ENCODE data around the gene IGSF8.
"Not testable (repeated sequence)": the region's sequence is repeated elsewhere in the genome, so short reads cannot be mapped to it uniquely, and the experiment has no call there.

The IGSF8 gene

GRCh38 chr1:160128636-160129035 lies 30.2 kb upstream of the IGSF8 start:
- no peak for TF ChIP-seq CTCF (IDR thresholded peaks at IDR 0.05; ENCODE audit: control insufficient read depth, insufficient read depth, low read depth, low read length, missing control alignments)
- no peak overlapping the region for H3K4me3 ChIP-seq (ENCODE audit: control insufficient read depth, low read depth, low read length)
- DNase-seq (ENCODE audit: low read depth), result no peak

- DNase-seq (ENCODE audit: low read depth), result peak; percentile 13
Measured at GRCh38 chr1:160127865-160128523, 29.6 kb upstream of the IGSF8 start.

GRCh38 chr1:160127381-160127780 lies 29.0 kb upstream of the IGSF8 start:
- DNase-seq (ENCODE audit: low read depth), result no peak
- H3K4me3 ChIP-seq (ENCODE audit: control insufficient read depth, low read depth, low read length), result no peak overlapping the region
- TF ChIP-seq CTCF (IDR thresholded peaks at IDR 0.05; ENCODE audit: control insufficient read depth, insufficient read depth, low read depth, low read length, missing control alignments), result no peak

More at GRCh38 chr1:160127865-160128523, 29.6 kb upstream of the IGSF8 start:
- no peak overlapping the region for H3K4me3 ChIP-seq (ENCODE audit: control insufficient read depth, low read depth, low read length)
- no peak for TF ChIP-seq CTCF (IDR thresholded peaks at IDR 0.05; ENCODE audit: control insufficient read depth, insufficient read depth, low read depth, low read length, missing control alignments)

GRCh38 chr1:160126342-160126741 lies 27.9 kb upstream of the IGSF8 start:
- not testable (repeated sequence) for DNase-seq (ENCODE audit: low read depth); H3K4me3 ChIP-seq (ENCODE audit: control insufficient read depth, low read depth, low read length)

- peak; percentile 3 for DNase-seq (ENCODE audit: low read depth)
- TF ChIP-seq CTCF (IDR thresholded peaks at IDR 0.05; ENCODE audit: control insufficient read depth, insufficient read depth, low read depth, low read length, missing control alignments), result no peak
- H3K4me3 ChIP-seq (ENCODE audit: control insufficient read depth, low read depth, low read length), result no peak overlapping the region
Measured at GRCh38 chr1:160125746-160126145, 27.3 kb upstream of the IGSF8 start.

GRCh38 chr1:160124705-160125478 lies 26.5 kb upstream of the IGSF8 start:
- no peak overlapping the region for H3K4me3 ChIP-seq (ENCODE audit: control insufficient read depth, low read depth, low read length)
- DNase-seq (ENCODE audit: low read depth), result peak; percentile 67

More at GRCh38 chr1:160124705-160125478, 26.5 kb upstream of the IGSF8 start:
- TF ChIP-seq CTCF (IDR thresholded peaks at IDR 0.05; ENCODE audit: control insufficient read depth, insufficient read depth, low read depth, low read length, missing control alignments), result peak; percentile 34

Data from AG09309 (cell line).